Skeletal muscle satellite cell (primary cell): Measurements from ENCODE around the gene ZNF354B.
"Not testable (repeated sequence)": the region's sequence is repeated elsewhere in the genome, so short reads cannot be mapped to it uniquely, and the experiment has no call there.

Source experiments
- H3K27me3 ChIP-seq: 2 replicates; pipeline ENCODE4 v1.7.0; 2013; ENCODE audit warnings: low read length; ENCODE audit not compliant: control insufficient read depth, insufficient read depth
- H3K36me3 ChIP-seq: 2 replicates; pipeline ENCODE4 v1.7.0; 2013; ENCODE audit warnings: mild to moderate bottlenecking, control low read depth, low read length; ENCODE audit not compliant: insufficient read depth
- H3K4me1 ChIP-seq: 2 replicates; pipeline ENCODE4 v1.7.0; 2013; ENCODE audit warnings: low read length; ENCODE audit not compliant: control insufficient read depth, insufficient read depth
- H3K4me2 ChIP-seq: 2 replicates; pipeline ENCODE4 v1.7.0; 2013; ENCODE audit warnings: mild to moderate bottlenecking, low read length
- H3K4me3 ChIP-seq: 2 replicates; pipeline ENCODE4 v1.7.0; 2013; ENCODE audit warnings: low read length
- H3K9ac ChIP-seq: 2 replicates; pipeline ENCODE4 v1.7.0; 2013; ENCODE audit warnings: mild to moderate bottlenecking, low read depth, low read length, moderate library complexity
- H3K9me3 ChIP-seq: replicated peaks from 2 replicates; pipeline ENCODE4 v1.7.0; 2013; ENCODE audit warnings: mild to moderate bottlenecking, control low read depth, low read length

Gene ZNF354B

GRCh38 chr5:178839319-178839704 is 20.4 kb upstream of the ZNF354B start:
- Histone ChIP-seq H3K4me3 (no peak overlapping the region), H3K9me3 (peaks cover 5% of the 10 kb centered on the region), H3K9ac (no peak overlapping the region), H3K27me3 (no peaks in the 10 kb centered on the region), H3K36me3 (no peaks in the 10 kb centered on the region), H3K4me1 (no peaks in the 10 kb centered on the region), H3K4me2 (no peak overlapping the region)

- H3K27me3 ChIP-seq, H3K36me3 ChIP-seq, H3K9me3 ChIP-seq, H3K4me2 ChIP-seq, H3K9ac ChIP-seq, H3K4me1 ChIP-seq, H3K4me3 ChIP-seq: not testable (repeated sequence)
These were observed 19.4 kb upstream of the ZNF354B start for GRCh38 chr5:178840399-178840798.

GRCh38 chr5:178849316-178849715 is 10.4 kb upstream of the ZNF354B start:
- Histone ChIP-seq H3K9me3 (no peaks in the 10 kb centered on the region), H3K4me1 (no peaks in the 10 kb centered on the region), H3K4me2 (no peak overlapping the region), H3K4me3 (no peak overlapping the region), H3K9ac (no peak overlapping the region), H3K36me3 (no peaks in the 10 kb centered on the region), H3K27me3 (no peaks in the 10 kb centered on the region)

- Histone ChIP-seq H3K36me3 (no peaks in the 10 kb centered on the region), H3K27me3 (no peaks in the 10 kb centered on the region), H3K9me3 (no peaks in the 10 kb centered on the region), H3K4me3 (no peak overlapping the region), H3K9ac (no peak overlapping the region), H3K4me1 (no peaks in the 10 kb centered on the region), H3K4me2 (no peak overlapping the region)
These were observed 7.8 kb upstream of the ZNF354B start for GRCh38 chr5:178851951-178852350.

- no peak overlapping the region for H3K4me3 ChIP-seq
- H3K27me3 ChIP-seq: no peaks in the 10 kb centered on the region
- H3K4me1 ChIP-seq: no peaks in the 10 kb centered on the region
- no peak overlapping the region for H3K4me2 ChIP-seq
- H3K9ac ChIP-seq: no peak overlapping the region
- H3K9me3 ChIP-seq: no peaks in the 10 kb centered on the region
- H3K36me3 ChIP-seq: no peaks in the 10 kb centered on the region
These were observed 5.5 kb upstream of the ZNF354B start for GRCh38 chr5:178854284-178854683.

GRCh38 chr5:178860615-178861014 is 862 bp downstream of the ZNF354B start:
- Histone ChIP-seq H3K4me2 (peak overlapping the region; percentile 80), H3K4me3 (peak overlapping the region; percentile 88), H3K9ac (peak overlapping the region; percentile 92), H3K36me3 (peaks cover 19% of the 10 kb centered on the region)
- H3K27me3 ChIP-seq, H3K9me3 ChIP-seq, H3K4me1 ChIP-seq: not testable (repeated sequence)

GRCh38 chr5:178861627-178862026 is 1.9 kb downstream of the ZNF354B start:
- H3K9me3 ChIP-seq: no peaks in the 10 kb centered on the region

GRCh38 chr5:178866946-178867345 is 7.2 kb downstream of the ZNF354B start:
- Histone ChIP-seq H3K36me3 (peaks cover 67% of the 10 kb centered on the region), H3K4me1 (no peaks in the 10 kb centered on the region), H3K9ac (no peak overlapping the region), H3K4me2 (no peak overlapping the region), H3K9me3 (peaks cover 4% of the 10 kb centered on the region), H3K27me3 (no peaks in the 10 kb centered on the region), H3K4me3 (no peak overlapping the region)

More at GRCh38 chr5:178861627-178862026, 1.9 kb downstream of the ZNF354B start:
- Histone ChIP-seq H3K9ac (no peak overlapping the region), H3K4me1 (no peaks in the 10 kb centered on the region), H3K4me3 (no peak overlapping the region), H3K4me2 (peak overlapping the region; percentile 37), H3K36me3 (peaks cover 29% of the 10 kb centered on the region), H3K27me3 (no peaks in the 10 kb centered on the region)

- Histone ChIP-seq H3K9ac (no peak overlapping the region), H3K27me3 (no peaks in the 10 kb centered on the region), H3K4me3 (no peak overlapping the region), H3K36me3 (peaks cover 79% of the 10 kb centered on the region), H3K9me3 (peaks cover 9% of the 10 kb centered on the region), H3K4me2 (no peak overlapping the region), H3K4me1 (no peaks in the 10 kb centered on the region)
These were observed 9.8 kb downstream of the ZNF354B start for GRCh38 chr5:178869577-178869976.

GRCh38 chr5:178870411-178870810 is 10.7 kb downstream of the ZNF354B start:
- Histone ChIP-seq H3K9me3 (peaks cover 15% of the 10 kb centered on the region), H3K4me2 (no peak overlapping the region), H3K27me3 (no peaks in the 10 kb centered on the region), H3K9ac (no peak overlapping the region), H3K4me1 (no peaks in the 10 kb centered on the region), H3K4me3 (no peak overlapping the region), H3K36me3 (peaks cover 86% of the 10 kb centered on the region)

- Histone ChIP-seq H3K27me3 (no peaks in the 10 kb centered on the region), H3K4me3 (no peak overlapping the region), H3K4me2 (no peak overlapping the region), H3K9ac (no peak overlapping the region), H3K36me3 (peaks cover 85% of the 10 kb centered on the region), H3K4me1 (no peaks in the 10 kb centered on the region), H3K9me3 (peaks cover 24% of the 10 kb centered on the region)
These were observed 12.5 kb downstream of the ZNF354B start for GRCh38 chr5:178872302-178872701.

GRCh38 chr5:178883115-178883694 is 23.5 kb downstream of the ZNF354B start:
- Histone ChIP-seq H3K36me3 (peaks cover 67% of the 10 kb centered on the region), H3K9me3 (peaks cover 44% of the 10 kb centered on the region)
- not testable (repeated sequence) for H3K4me3 ChIP-seq, H3K27me3 ChIP-seq, H3K9ac ChIP-seq, H3K4me2 ChIP-seq, H3K4me1 ChIP-seq
